NCI-H748 treated with DMSO at 0.1 percent for 48 hours (cell line): ENCODE results near the gene TGM1.
A peak's percentile ranks its signal among the peaks of the same experiment; 100 is the strongest.

Experiments used
- DNase-seq: peaks from one replicate; lab custom pipeline; 2025; lab: John Stamatoyannopoulos, UW

Gene TGM1

GRCh38 chr14:24271134-24271833, 8.3 kb upstream of the TGM1 start, which contains the start of gene RABGGTA:
RABGGTA (minus strand) TSS chr14:24271597; CDS start chr14:24271115, 482 bp downstream.
- peak; percentile 80 for DNase-seq

GRCh38 chr14:24270537-24271133, 7.7 kb upstream of the TGM1 start:
- DNase-seq: no peak

DNA sequence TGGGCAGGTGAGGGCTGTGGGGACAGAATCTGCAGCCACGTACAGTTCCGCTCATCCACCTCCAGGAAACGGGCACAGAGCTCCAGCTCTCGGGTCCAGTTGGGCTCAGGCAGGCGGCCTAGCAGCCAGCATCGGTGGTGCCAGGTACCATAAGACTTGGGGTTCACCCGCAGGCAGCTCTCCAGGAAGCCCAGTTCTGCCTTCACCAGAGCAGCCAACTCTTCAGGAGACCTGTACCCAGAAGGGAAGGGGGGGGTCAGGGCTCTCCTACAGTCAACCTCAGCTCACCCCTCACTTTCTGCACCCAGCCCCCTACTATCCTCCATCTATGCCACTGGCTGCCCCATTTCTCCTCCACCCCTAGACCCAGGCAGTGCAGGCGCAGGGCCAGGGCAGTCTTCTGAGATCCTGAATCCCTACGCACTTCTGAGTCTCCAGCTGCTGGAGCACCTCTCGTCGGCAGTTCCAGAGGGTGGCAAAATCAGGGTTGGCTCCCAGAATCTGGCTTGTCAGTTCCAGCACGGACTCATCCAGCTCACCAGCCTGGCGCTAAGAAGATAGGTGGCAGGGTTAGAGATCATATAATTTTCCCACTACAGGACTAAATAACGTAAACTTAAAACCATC, 7.0 kb upstream of the TGM1 start:
- no peak for DNase-seq

- no peak for DNase-seq
Observed at GRCh38 chr14:24269368-24269767, 6.4 kb upstream of the TGM1 start.

DNA sequence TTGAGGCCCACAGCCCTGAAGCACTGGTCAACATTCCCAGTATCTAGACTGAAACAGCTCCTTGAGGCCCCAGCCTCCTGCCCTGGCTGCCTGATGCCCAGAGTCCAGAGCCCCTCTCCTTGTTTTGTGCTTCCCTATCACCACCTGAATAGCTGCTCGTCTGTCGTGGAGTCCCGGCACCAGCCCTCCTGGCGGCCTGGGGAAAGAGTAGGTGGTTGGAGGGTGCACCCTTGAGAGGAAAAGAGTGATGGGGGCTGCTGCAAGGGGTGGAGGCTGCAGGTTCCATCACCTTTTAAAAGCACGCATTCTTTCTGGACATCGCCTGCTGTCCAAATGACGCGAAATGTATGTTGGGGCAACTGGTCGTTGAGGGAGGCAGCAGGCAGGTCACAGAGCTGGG, 5.2 kb upstream of the TGM1 start:
- no peak for DNase-seq

GRCh38 chr14:24267516-24267915, 4.5 kb upstream of the TGM1 start:
- no peak for DNase-seq

GRCh38 chr14:24266344-24267244, 3.6 kb upstream of the TGM1 start:
- DNase-seq: no peak

GRCh38 chr14:24264298-24264697, 1.3 kb upstream of the TGM1 start:
- no peak for DNase-seq

DNA sequence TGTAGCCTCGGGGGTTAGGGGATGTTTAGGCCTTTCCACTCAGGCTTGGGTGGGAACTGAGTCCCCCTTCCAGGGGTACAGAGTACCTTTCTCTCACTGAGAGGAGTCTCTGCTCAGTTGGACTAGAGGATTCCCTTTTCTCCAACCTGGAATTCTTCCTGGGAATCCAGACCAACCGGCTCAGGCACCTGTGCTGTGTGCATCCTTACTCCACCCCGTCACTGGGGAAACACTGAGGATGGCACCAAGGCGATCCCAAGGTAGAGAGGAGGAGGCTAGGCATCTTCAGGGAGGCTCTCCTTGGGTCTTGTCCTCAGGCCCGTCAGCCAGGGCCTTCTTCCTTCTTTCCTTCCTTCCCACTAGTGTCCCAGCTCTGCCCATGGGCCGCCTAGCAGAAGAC, 871 bp upstream of the TGM1 start:
- no peak for DNase-seq

- no peak for DNase-seq
Observed at GRCh38 chr14:24261969-24262327, 1.0 kb downstream of the TGM1 start.

DNA sequence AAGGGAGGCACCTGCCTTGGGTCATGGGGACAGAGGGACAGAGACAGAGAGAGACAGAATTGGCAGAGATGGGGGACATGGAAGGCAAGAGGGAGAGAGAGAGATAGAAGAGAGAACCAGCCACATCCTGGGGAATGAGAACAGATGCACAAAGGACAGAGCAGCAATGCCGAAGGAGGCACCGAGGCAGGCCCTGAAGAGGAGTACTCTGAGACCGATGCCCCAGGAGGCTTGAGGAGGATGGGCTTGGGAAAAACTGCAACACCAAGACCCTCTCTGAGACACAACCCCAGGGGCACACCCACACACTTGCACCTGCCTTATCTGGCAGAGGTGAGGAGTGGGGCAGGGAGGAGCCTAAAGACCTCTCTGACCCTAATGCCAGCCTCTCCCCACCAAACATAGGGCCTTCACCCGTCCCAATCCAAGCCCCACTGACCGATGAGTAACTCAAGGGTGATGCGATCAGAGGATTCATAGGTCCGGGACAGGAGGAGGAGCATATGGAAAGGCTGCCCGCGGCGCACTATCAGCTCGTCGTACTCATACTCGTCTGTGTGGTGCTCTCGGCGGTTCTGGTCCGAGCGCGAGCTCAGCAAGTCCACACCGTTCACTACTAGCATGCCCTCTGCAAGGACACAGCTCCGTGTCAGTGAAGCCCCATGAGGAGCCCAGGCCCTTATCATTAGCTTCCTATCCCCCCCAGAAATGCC, 1.6 kb downstream of the TGM1 start:
- no peak for DNase-seq

- DNase-seq: no peak
Observed at GRCh38 chr14:24260780-24261157, 2.2 kb downstream of the TGM1 start.

DNA sequence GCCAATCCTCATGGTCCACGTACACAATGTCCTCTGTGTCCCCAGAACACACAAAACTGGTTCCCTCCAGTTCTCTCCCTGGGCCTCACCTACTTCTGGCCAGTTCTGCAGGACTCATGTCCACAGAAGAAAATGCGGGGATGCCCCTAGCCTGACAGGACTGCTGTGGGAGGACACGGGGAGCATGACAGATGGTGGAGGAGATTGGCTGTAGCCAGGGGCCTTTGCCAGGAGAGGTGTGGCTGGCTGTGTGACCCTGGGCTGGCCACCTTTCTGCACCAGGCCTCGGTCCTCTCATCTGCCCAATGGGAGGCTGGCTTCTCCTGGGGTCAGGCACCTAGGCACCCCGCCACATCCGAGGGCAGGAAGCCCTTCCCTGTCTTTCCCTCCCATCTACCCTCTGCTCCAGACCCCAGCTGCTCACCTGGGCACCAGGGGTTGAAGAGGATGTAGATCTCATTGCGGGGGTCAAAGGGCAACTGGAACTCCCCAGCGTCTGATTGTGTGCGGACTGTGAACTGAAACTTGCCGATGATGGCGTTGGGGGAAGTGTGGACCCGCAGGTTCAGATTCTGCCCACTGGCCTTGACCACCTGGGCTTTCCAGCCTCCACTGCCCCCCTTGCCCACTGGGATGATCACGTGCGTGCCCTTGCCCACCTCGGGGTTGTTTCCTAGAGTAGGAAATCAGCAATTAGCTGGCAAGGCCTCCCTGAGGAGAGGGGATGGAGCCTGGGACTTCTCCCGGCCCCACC, 2.8 kb downstream of the TGM1 start:
- DNase-seq: no peak

DNA sequence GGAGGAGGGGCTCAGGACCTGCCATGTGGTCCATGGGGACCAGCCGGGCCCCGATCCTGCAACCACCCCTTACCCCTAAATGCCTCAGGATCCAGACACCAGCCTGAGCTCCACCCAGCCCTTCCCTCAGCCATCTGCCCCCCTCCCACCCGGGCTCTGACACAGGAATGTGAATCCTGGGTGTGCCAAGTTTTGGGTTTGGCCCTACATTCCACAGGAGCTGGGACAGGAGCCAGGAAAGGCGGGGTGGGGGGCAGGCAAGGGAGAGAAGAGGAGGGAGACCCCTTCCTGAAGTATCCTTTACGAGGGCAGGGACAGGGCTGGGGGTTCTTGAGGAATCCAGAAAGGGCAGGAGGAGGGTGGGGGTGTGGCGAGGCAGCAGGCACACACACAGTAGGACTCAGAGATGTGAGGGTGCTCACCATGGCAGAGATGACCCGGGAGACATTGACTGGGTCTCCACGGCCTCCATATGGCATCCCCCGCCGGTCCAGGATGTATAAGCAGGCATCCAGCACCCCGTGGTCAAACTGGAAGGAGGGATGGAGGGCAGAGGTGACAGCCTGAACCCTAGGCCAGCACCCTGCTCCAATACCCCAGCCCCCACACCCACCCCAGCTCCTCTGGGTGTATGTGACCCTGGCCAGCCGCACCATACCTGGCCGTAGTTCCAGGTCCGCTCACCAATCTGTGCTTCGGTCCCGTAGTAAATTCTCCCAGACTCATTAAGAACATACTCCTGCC, 3.5 kb downstream of the TGM1 start:
- no peak for DNase-seq

DNA sequence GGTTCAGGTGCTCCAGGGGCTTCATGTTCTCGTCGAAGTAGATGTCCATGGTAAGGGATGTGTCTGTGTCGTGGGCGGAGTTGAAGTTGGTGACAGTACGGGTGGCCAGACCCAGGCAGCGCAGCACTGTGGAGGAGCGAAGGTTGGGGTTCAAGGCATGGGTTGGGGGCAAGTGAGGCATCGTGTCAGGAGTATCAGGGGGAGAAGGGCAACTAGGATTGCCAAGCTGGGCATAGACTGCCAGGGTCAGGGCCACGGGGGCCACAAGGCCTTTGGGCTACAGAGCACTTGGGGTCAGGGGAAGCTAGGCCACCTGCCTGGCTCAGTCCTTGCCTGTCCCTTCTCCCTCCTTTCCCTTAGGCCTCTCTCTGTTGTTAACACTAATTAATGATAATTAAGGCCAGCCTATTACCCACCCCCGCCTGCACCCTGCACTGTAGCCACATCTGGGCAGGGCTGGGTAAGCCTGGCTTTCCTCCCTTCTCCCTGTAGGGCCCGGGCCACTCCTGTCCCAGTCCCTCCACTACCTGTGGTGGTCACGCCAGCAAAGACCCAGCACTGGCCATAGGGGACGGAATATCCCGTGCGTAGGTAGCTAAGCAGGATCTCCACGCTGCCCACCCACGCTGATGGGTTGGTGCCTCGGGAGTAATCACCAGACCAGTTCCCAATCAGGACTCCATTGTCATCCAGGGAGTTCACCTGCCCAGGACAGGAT, 4.3 kb downstream of the TGM1 start:
- no peak for DNase-seq

DNA sequence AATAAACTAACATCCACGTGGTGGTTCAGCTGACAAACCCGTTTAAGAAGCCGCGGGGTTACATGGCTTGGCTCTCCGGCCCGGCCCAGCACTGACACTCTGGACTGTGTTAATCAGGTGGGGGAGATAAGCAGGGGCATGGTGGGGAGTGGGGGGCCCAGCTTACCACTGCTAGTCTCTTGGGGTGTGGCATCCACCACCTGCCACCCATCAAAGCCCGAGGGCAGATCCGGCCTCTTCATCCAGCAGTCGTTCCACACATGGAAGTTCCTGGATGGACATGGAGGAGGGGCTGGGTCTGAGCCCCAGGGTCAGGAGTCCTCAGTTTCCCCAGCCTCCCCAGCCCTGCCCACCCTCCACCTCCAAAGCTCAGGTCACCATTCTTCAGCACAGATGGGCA, 4.9 kb downstream of the TGM1 start:
- DNase-seq: no peak

GRCh38 chr14:24256960-24257359, 6.0 kb downstream of the TGM1 start:
- DNase-seq: no peak

- DNase-seq: no peak
Observed at GRCh38 chr14:24255931-24256711, 6.9 kb downstream of the TGM1 start.

- no peak for DNase-seq
Observed at GRCh38 chr14:24255438-24255837, 7.5 kb downstream of the TGM1 start.
